BLaER1 (cell line): Measurements from ENCODE around the gene OR2Z1.

ENCODE experiments used
- H3K27ac ChIP-seq: shearing (Covaris generic); formaldehyde crosslinking; 2 replicates; pipeline ENCODE4 v1.8.1; 2022
- H3K27me3 ChIP-seq: shearing (Covaris generic); formaldehyde crosslinking; 2 replicates; pipeline ENCODE4 v1.8.1; 2022
- H3K36me3 ChIP-seq: shearing (Covaris generic); formaldehyde crosslinking; 2 replicates; pipeline ENCODE4 v1.8.1; 2022
- H3K4me1 ChIP-seq: shearing (Covaris generic); formaldehyde crosslinking; 2 replicates; pipeline ENCODE4 v1.8.1; 2022
- H3K4me2 ChIP-seq: shearing (Covaris generic); formaldehyde crosslinking; 2 replicates; pipeline ENCODE4 v1.8.1; 2022
- H3K4me3 ChIP-seq: shearing (Covaris generic); formaldehyde crosslinking; 2 replicates; pipeline ENCODE4 v1.8.1; 2022
- H3K9ac ChIP-seq: shearing (Covaris generic); formaldehyde crosslinking; 2 replicates; pipeline ENCODE4 v1.8.1; 2022
- H3K9me3 ChIP-seq: shearing (Covaris generic); formaldehyde crosslinking; 2 replicates; pipeline ENCODE4 v1.8.1; 2022
- H4K20me1 ChIP-seq: shearing (Covaris generic); formaldehyde crosslinking; 2 replicates; pipeline ENCODE4 v1.8.1; 2022
- Cebpa-rat ChIP-seq: shearing (Covaris generic); IDR thresholded peaks from 2 replicates; pipeline ENCODE4 v1.8.1; 2022

OR2Z1 gene, protein sequence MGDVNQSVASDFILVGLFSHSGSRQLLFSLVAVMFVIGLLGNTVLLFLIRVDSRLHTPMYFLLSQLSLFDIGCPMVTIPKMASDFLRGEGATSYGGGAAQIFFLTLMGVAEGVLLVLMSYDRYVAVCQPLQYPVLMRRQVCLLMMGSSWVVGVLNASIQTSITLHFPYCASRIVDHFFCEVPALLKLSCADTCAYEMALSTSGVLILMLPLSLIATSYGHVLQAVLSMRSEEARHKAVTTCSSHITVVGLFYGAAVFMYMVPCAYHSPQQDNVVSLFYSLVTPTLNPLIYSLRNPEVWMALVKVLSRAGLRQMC

DNA sequence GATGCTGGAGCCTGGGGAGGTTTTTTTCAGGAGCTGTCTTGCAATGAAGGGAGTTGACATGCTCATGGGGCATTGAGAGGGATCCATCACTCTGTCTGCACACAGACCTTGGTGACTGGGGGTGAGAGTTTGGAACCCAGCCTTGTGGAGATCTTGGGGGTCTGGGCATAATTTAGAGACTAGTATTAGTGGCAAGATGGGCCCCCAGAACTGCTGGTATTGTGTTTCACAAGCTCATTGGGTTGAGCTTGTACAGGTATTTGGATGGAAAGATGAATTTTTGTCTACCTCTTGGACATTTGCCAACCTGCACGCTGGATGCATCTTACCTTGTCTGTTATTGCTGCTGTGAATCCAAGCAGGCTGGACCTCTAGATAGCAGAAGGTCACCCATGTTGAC, at the start of gene OR2Z1:
OR2Z1 (plus strand) TSS at position 301 of the 400 bp plus-strand sequence. CDS start 9,395 bp downstream, outside the sequence.
- Histone ChIP-seq H3K4me3 (no peak within 1 kb of the TSS), H3K4me1 (no peaks in the 10 kb centered on the region), H3K4me2 (no peak within 1 kb of the TSS), H4K20me1 (no peaks in the 10 kb centered on the region), H3K27me3 (no peaks in the 10 kb centered on the region), H3K36me3 (no peaks in the 10 kb centered on the region), H3K27ac (no peak within 1 kb of the TSS), H3K9ac (no peak within 1 kb of the TSS), H3K9me3 (no peaks in the 10 kb centered on the region)
- TF ChIP-seq Cebpa-rat, result no peak

DNA sequence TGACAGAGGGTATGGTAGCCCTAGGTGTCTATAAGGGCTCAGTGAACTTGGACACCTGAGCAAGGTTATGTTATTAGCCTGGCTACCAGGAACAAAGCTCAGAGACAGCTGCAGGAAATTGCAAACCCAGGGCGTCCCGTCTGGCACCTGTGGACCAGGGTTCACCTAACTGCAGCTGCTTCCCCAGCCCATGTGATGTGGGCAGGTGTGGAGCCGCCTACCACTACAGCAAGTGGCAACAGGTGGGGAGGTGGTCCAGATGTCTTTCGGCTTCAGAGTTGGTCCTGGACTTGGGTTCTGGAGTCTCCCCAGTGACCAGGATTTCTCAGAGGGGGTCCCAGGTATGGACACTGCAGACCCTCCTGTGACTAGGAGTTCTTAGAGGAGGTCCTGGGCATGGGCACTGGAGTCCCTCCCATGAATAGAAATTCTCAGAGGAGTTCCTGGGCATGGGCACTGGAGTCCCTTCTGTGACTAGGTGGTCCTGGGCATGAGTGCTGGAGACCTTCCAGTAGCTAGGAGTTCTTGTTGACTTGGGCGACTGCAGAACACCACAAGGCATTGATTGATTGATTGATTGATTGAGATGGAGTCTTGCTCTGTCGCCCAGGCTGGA, 48.0 kb upstream of the OR2Z1 start:
- Histone ChIP-seq H3K4me2 (peak overlapping the region; percentile 29; the same call in 1 of the 2 replicates), H3K9me3 (no peaks in the 10 kb centered on the region), H3K27me3 (no peaks in the 10 kb centered on the region), H3K9ac (no peak overlapping the region), H3K4me1 (peaks cover 57% of the 10 kb centered on the region), H4K20me1 (no peaks in the 10 kb centered on the region), H3K4me3 (no peak overlapping the region), H3K36me3 (no peaks in the 10 kb centered on the region), H3K27ac (no peak overlapping the region)
- TF ChIP-seq Cebpa-rat, result no peak

DNA sequence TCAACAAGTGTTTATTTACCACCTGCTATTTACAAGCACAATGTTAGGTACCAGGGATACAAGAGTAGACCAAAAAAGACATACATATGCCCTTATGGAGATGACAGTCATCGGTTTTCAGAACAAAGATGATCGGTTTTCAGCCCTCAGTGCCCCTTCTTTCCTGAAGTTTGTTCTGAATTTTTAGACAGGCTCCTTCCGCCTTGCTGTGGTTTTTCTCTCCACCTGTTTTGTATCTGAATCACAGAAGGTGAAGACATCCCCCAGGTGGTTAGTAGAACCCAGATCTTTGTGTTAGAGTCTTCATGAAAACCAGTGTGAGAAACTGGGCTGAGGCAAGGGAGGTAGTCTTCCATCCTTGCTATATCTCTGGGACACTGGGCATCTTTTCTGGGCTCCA, 46.4 kb upstream of the OR2Z1 start:
- no peaks in the 10 kb centered on the region for H3K27me3 ChIP-seq
- H3K9ac ChIP-seq, result no peak overlapping the region
- H3K36me3 ChIP-seq, result no peaks in the 10 kb centered on the region
- H3K4me1 ChIP-seq, result peaks cover 40% of the 10 kb centered on the region
- no peak overlapping the region for H3K27ac ChIP-seq
- H3K9me3 ChIP-seq, result no peaks in the 10 kb centered on the region
- TF ChIP-seq Cebpa-rat, result no peak
- H3K4me3 ChIP-seq, result no peak overlapping the region
- H3K4me2 ChIP-seq, result peak overlapping the region; percentile 8; the same call in 1 of the 2 replicates
- no peaks in the 10 kb centered on the region for H4K20me1 ChIP-seq

DNA sequence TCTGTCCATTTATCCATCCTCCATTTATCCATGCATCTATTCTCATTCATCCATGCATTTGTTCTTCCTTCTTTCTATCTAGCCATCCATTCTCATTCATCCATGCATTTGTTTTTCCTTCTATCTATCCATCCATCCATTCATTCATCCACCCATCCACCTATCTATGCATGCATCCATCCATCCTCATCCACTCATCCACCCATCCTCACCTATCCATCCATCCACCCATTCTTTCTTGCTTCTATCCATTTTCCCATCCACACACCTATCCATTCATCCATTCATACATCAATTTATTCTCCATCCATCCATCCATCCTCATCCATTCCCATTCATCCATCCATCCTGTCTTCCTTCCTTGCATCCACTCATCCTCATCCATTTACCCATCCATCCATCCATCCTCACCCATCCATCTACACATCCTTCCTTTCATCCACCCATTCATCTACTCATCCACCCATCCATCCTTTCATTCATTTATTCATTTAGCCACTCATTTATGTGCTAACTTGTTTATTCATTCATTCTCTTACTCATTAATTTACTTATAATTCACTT, 43.1 kb upstream of the OR2Z1 start:
- Histone ChIP-seq H3K4me1 (peaks cover 29% of the 10 kb centered on the region), H3K4me2 (no peak overlapping the region), H3K36me3 (no peaks in the 10 kb centered on the region), H4K20me1 (no peaks in the 10 kb centered on the region), H3K27me3 (no peaks in the 10 kb centered on the region), H3K9ac (no peak overlapping the region), H3K4me3 (no peak overlapping the region), H3K27ac (no peak overlapping the region), H3K9me3 (no peaks in the 10 kb centered on the region)
- no peak for TF ChIP-seq Cebpa-rat

DNA sequence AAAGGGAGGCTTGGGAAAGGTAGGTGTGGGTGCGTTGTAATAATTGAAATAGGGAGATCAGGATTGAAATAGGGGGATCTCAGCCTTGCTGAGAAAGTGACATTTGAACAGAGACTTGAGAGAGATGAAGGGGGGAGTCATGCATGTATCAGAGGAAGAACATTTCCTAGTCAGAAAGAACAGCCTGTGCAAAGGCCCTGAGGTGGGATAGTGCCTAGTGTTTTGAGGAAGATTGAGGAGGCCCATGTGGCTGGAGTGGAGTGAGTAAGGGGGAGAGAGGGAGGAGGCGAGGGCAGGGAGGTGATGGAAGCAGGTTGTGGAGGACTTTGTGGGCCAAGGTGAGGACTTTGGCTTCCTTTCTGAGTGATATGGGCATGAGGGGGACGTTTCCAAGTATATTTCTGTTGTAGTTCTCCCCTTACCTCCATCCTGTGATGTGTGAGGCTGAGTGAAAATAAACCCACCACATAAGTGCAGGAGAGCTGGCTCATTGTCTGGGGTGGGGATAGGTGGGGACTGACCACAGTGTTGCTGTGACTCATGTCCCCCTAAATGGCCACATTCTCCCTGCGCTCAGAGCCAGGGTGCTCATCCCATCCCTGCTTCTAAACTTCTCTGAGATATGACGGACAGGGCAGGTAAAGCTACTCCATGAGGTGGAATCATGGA, 40.6 kb upstream of the OR2Z1 start:
- Histone ChIP-seq H3K27ac (no peak overlapping the region), H3K9ac (no peak overlapping the region), H3K4me1 (peaks cover 17% of the 10 kb centered on the region), H3K4me2 (no peak overlapping the region), H3K27me3 (no peaks in the 10 kb centered on the region), H3K4me3 (no peak overlapping the region), H3K9me3 (no peaks in the 10 kb centered on the region), H4K20me1 (no peaks in the 10 kb centered on the region), H3K36me3 (no peaks in the 10 kb centered on the region)
- TF ChIP-seq Cebpa-rat, result no peak

DNA sequence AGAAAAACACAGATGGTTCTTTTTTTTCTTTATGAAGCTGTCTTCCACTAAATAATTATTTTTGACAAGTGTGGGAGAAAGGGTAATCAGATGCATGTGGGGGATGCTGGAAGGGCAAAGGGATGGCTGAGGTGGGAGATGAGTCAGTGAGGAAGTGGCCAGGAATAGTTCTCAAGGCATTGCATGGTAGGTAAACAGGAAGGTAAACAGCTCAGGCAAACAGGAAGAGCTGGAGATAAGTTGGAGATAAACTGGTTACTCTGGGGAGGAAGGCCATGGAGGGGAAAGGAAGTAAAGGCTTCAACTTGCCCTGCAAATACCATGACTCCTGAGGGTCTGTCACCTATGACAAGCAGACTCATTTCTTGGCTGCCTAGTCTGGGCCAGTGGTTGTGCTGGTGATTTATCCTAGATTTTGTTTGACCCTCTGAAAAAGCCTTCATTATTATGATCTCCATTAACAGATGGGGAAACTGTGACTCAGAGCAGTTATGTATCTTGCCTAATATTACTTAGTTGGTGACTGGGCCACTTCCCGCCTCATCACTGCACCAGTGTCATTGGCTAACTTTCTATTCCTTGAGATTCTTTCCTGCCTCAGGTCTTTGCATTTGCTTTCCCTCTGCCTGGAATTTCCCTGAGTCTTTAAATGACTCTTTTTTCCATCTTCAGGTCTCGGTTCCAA, 39.9 kb upstream of the OR2Z1 start:
- peaks cover 17% of the 10 kb centered on the region for H3K4me1 ChIP-seq
- H3K9ac ChIP-seq, result no peak overlapping the region
- no peaks in the 10 kb centered on the region for H3K27me3 ChIP-seq
- peak overlapping the region; percentile 55 for H3K4me2 ChIP-seq
- no peak for TF ChIP-seq Cebpa-rat
- no peaks in the 10 kb centered on the region for H4K20me1 ChIP-seq
- no peaks in the 10 kb centered on the region for H3K36me3 ChIP-seq
- H3K9me3 ChIP-seq, result no peaks in the 10 kb centered on the region
- H3K4me3 ChIP-seq, result no peak overlapping the region
- H3K27ac ChIP-seq, result no peak overlapping the region

DNA sequence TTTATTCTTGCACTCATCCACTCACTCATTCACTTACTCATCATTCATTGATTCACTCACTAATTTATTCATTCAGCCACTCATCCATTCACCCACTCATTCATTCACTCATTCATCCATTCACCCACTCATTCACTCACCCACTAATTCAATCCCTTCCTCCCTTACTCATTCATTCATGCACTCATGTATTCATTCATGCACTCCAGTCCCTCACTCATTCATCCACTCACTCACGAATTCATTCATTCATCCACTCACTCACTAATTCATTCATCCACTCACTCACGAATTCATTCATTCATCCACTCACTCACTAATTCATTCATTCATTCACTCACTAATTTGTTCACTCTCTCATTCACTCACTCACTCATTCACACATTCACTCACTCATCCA, 39.0 kb upstream of the OR2Z1 start:
- H3K9ac ChIP-seq, result no peak overlapping the region
- no peak overlapping the region for H3K4me2 ChIP-seq
- peaks cover 17% of the 10 kb centered on the region for H3K4me1 ChIP-seq
- TF ChIP-seq Cebpa-rat, result no peak
- H3K36me3 ChIP-seq, result no peaks in the 10 kb centered on the region
- no peaks in the 10 kb centered on the region for H3K9me3 ChIP-seq
- no peak overlapping the region for H3K4me3 ChIP-seq
- no peaks in the 10 kb centered on the region for H4K20me1 ChIP-seq
- H3K27ac ChIP-seq, result no peak overlapping the region
- H3K27me3 ChIP-seq, result no peaks in the 10 kb centered on the region

DNA sequence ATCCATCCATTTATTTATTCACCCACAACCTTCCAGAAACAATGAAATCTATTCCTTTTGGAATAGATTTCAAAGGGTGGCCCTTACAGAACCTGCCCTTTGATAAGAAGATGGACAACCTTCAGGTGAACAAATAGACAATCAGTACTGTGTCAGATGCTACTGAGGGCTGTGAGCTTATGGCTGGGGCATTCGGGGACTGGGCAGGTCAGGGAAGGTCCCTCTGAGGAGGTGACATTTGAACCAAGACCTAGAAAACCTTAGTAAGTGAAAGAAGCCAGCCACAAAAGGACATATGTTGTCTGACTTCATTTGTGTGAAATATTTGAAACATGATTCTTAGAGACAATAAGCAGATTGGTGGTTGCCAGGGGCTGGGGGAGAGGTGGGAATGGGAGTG, 38.5 kb upstream of the OR2Z1 start:
- Histone ChIP-seq H3K4me1 (peaks cover 17% of the 10 kb centered on the region), H3K27ac (no peak overlapping the region)
- no peak for TF ChIP-seq Cebpa-rat

DNA sequence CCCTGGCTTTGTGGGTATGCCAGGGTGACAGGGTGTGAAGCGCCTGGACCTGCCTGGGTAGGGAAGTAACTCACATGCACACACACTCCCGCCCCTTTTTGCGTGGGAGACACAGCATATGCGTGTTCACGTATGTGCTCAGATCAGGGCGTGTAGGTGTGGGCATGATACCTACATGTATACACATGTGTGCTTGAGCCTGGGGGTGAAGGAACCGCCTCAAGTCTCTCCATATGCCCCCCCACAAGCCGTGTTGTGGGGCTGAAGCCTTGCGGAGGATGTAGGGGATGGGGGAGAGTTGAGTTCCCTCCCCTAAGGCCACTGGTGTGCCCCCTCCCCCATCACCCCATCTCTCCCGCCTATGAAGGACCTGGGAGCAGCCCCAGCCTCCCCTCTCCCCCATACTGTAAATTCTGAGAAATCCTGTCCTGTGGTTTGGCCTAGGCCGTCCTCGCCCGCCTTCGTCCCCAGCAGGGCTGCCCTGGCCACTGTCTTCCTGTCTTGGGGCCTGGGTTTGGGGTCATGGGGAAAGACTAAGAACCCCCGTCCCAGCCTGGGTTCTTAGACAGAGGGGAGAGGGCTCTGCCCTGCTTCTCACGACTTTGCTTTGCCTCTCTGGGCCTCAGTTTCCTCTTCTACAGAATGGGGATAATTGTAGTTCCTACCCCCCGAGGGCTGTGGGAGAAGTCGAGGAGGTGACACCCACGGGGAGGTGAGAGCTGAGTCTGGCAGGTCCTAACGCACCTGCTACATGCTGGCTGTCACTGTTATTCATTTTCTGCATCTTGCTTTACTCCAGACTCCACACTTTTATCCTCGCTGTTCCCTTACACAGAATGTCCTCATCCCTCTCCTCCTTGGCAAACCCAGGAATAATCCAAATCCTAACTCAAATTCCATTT, 37.2 kb upstream of the OR2Z1 start:
- H3K9ac ChIP-seq, result no peak overlapping the region
- no peak overlapping the region for H3K27ac ChIP-seq
- H3K9me3 ChIP-seq, result no peaks in the 10 kb centered on the region
- H4K20me1 ChIP-seq, result no peaks in the 10 kb centered on the region
- TF ChIP-seq Cebpa-rat, result no peak
- H3K4me3 ChIP-seq, result no peak overlapping the region
- no peak overlapping the region for H3K4me2 ChIP-seq
- H3K4me1 ChIP-seq, result peaks cover 17% of the 10 kb centered on the region
- no peaks in the 10 kb centered on the region for H3K27me3 ChIP-seq
- no peaks in the 10 kb centered on the region for H3K36me3 ChIP-seq

More for the DNA sequence above, 38.5 kb upstream of the OR2Z1 start:
- no peaks in the 10 kb centered on the region for H3K27me3 ChIP-seq
- no peaks in the 10 kb centered on the region for H3K9me3 ChIP-seq
- H3K4me3 ChIP-seq, result no peak overlapping the region
- H4K20me1 ChIP-seq, result no peaks in the 10 kb centered on the region
- no peak overlapping the region for H3K4me2 ChIP-seq
- no peak overlapping the region for H3K9ac ChIP-seq
- H3K36me3 ChIP-seq, result no peaks in the 10 kb centered on the region
